Right atrium auricular region (tissue), 2 donors: ENCODE measurements around the gene NSL1. TPM values are rescaled to one million over a fixed set of nuclear protein-coding genes. Genes with fewer than 3 reads are reported as not detected.

Experiments
- DNase-seq: peaks from one replicate; pipeline ENCODE4 v3.0.0-alpha.2; 2019; ENCODE audit warnings: low spot score
- H3K27ac ChIP-seq, 2 donors: fragments of 200-600 bp; sonication (generic); 1 replicate in 1 of 2; 2 replicates in 1 of 2; pipeline ENCODE4 v1.5.1; 2016 to 2019
- H3K27me3 ChIP-seq, 2 donors: fragments of 200-600 bp; sonication (generic); one replicate each; pipeline versions ENCODE4 v1.5.1 to v1.6.0; 2017 to 2019
- H3K36me3 ChIP-seq: fragments of 200-600 bp; sonication (generic); one replicate; pipeline ENCODE4 v1.5.1; 2016
- H3K4me1 ChIP-seq, 2 donors: fragments of 200-600 bp; sonication (generic); one replicate each; pipeline versions ENCODE4 v1.5.1 to v1.6.0; 2017 to 2019
- H3K4me3 ChIP-seq, 2 donors: fragments of 200-600 bp; sonication (generic); 1 replicate in 1 of 2; 2 replicates in 1 of 2; pipeline ENCODE4 v1.5.1; 2017 to 2019; ENCODE audit warnings: mild to moderate bottlenecking in 1 of 2, moderate library complexity in 1 of 2
- H3K9me3 ChIP-seq, 2 donors: fragments of 200-600 bp; sonication (generic); one replicate each; pipeline ENCODE4 v1.5.1; 2019
- total RNA-seq, 2 donors: library from RNA; depleted of rRNA; stranded (reverse); fragments of >200 nt; gene quantifications; one replicate each; pipeline ENCODE4 v1.1.0, GENCODE V29; 2016
- TF ChIP-seq, protein P1 (sequence below), 2 donors: fragments of 200-600 bp; sonication (generic); IDR thresholded peaks; one replicate each; pipeline ENCODE4 v1.5.1; 2019; ENCODE audit warnings: antibody characterized with exemption in 2 of 2

Gene NSL1
- total RNA-seq, 2 donors from 2014 or later: 28.2 to 46.1 TPM

DNA sequence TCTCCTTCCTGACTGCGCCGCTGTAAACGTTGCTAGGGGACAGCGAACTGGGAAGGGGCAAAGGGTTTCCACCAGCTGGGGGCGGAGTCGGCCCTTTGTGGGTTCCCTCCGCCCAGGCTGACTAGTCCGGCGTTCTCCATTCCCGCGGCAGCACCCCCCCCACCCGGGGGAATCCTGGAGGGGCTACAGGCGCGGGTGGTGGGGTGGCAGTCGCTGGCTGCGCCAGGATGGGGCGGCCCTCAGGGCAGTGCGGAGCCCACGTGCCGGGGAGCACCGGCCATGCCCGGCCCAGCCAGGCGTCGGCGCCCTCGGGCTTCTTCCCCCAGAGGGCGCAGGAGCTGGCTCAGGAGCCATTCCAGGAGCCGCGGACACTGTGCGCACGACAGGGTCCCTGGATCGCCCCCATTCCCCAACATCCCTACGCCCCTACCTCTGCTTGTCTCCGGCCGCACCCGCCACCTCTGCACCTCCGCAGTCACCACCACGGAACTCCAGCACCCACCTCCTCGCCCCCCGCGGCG is 92.4 kb downstream of the NSL1 start:
- H3K4me1 ChIP-seq: peaks cover 0 to 31% of the 10 kb centered on the region in 2 donors
- H3K27me3 ChIP-seq: peaks cover 0 to 7% of the 10 kb centered on the region in 2 donors
- H3K4me3 ChIP-seq: peak overlapping the region; percentile 54 to 71
- H3K36me3 ChIP-seq: no peaks in the 10 kb centered on the region
- DNase-seq: no peak
- H3K27ac ChIP-seq: peak overlapping the region; percentile 30 to 80
- TF ChIP-seq, protein P1, sequence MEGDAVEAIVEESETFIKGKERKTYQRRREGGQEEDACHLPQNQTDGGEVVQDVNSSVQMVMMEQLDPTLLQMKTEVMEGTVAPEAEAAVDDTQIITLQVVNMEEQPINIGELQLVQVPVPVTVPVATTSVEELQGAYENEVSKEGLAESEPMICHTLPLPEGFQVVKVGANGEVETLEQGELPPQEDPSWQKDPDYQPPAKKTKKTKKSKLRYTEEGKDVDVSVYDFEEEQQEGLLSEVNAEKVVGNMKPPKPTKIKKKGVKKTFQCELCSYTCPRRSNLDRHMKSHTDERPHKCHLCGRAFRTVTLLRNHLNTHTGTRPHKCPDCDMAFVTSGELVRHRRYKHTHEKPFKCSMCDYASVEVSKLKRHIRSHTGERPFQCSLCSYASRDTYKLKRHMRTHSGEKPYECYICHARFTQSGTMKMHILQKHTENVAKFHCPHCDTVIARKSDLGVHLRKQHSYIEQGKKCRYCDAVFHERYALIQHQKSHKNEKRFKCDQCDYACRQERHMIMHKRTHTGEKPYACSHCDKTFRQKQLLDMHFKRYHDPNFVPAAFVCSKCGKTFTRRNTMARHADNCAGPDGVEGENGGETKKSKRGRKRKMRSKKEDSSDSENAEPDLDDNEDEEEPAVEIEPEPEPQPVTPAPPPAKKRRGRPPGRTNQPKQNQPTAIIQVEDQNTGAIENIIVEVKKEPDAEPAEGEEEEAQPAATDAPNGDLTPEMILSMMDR (IDR thresholded peaks at IDR 0.05): peak in 1 of 2 donors; percentile 59
- no peaks in the 10 kb centered on the region for H3K9me3 ChIP-seq

DNA sequence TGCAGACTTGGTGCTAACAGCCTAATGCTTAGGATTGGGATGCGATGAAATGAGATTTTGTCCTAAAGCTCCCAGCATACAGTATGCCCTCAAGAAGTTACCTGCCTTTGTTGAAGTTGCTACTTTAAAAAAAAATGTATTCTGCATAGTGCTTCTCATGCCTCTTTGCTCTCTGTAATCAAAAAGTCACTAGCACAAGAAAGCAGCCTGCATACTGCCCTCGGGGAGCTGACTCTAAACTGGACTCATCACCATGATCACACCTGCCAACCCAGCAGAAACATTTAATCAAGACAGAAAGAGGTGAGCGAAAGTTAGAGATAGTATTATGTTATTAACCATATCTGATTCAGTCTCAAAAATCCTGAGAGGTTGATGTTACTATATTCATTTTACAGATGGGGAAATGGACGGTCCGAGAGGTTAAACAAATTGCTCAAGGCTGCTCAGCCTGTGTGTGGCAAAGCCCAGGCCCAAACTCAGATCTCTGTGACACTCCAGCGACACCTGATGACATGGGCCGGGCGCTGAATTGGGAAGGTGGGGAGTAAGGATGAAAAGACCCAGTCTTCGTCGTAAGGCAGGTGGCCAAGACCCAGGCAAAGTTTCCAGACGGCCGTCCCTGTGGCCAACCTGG is 93.0 kb downstream of the NSL1 start:
- peak overlapping the region; percentile 54 to 71 for H3K4me3 ChIP-seq
- no peaks in the 10 kb centered on the region for H3K9me3 ChIP-seq
- DNase-seq: no peak
- H3K27ac ChIP-seq: no peak overlapping the region
- H3K36me3 ChIP-seq: no peaks in the 10 kb centered on the region
- TF ChIP-seq, protein P1 (IDR thresholded peaks at IDR 0.05): no peak
- peaks cover 0 to 7% of the 10 kb centered on the region in 2 donors for H3K27me3 ChIP-seq
- peaks cover 0 to 31% of the 10 kb centered on the region in 2 donors for H3K4me1 ChIP-seq

DNA sequence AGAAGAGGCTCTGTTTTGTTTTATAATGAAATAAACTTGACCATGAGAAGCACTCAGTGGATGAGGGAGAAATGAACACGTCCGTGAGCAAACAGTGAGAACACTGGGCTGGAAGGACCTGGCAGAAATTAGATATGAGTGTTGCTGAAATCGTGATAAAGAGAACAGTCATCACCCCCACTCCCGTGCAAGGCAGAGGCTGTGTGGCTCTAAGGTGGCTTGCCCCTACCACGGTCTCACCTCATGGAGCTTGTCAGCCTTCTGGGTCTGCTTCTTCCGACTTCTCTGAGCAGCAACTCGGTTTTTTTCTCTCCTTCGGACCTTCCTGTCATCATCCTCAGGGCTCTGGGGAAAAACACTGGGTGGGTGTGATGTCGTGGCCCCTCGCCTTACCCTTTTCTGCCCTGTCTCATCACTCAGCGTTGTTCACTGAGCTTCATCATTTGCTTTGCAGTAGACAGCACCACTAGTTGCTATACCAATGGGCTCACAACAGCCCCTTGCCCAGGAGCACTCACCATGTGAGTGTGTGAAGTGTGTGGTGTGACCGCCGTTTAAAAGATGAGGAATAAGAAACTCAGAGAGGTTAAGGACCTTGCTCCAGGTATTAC is 94.8 kb downstream of the NSL1 start:
- Histone ChIP-seq H3K4me3 (no peak overlapping the region), H3K9me3 (no peaks in the 10 kb centered on the region), H3K36me3 (no peaks in the 10 kb centered on the region), H3K4me1 (peaks cover 0 to 31% of the 10 kb centered on the region in 2 donors), H3K27me3 (peaks cover 0 to 7% of the 10 kb centered on the region in 2 donors), H3K27ac (no peak overlapping the region)
- TF ChIP-seq, protein P1 (IDR thresholded peaks at IDR 0.05): no peak
- no peak for DNase-seq

DNA sequence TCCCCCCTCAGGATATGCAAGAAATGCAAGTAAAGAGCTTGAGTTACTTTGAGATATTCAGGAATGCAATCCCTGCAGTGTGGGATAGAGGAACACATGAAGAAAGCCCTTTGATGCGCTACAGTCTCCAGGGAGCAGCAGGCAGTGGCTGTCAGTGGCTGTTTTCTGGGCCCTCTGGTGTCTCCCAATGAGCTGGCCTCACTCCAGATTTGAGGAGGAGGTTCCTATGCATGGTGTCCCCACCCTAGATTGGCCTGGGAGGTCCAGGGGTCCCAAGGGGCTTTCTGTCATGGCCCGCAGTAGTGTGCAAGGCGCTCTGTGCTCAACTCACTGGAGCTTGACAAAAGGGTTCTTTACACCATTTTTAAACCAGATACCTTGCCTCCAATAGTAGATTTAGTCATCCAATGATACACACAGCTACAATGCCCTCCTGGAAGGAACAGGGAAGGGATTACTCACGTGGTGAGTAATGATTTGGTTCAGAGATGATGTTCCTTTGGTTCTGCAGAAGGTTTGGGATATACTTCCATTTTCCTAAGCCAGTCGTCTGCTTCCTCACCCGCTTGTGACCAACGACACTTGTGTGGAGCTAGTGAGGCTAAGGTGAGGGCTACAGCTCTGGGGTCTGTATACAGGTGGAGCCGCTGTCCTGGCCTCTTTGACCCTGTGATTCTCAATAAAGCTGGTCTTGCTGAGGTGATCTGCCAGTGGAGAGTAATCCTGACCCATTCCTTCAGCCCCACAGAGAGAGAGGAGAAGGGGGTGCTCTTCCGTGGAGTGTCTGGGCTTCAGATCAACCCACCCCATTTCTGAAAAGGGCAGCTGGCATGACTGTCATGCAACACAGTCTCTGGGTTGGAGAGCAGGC is 98.6 kb downstream of the NSL1 start:
- no peaks in the 10 kb centered on the region for H3K9me3 ChIP-seq
- no peak overlapping the region for H3K27ac ChIP-seq
- no peaks in the 10 kb centered on the region for H3K4me1 ChIP-seq
- no peak overlapping the region for H3K4me3 ChIP-seq
- no peak for DNase-seq
- TF ChIP-seq, protein P1 (IDR thresholded peaks at IDR 0.05): no peak
- no peaks in the 10 kb centered on the region for H3K36me3 ChIP-seq
- peaks cover 0 to 7% of the 10 kb centered on the region in 2 donors for H3K27me3 ChIP-seq

DNA sequence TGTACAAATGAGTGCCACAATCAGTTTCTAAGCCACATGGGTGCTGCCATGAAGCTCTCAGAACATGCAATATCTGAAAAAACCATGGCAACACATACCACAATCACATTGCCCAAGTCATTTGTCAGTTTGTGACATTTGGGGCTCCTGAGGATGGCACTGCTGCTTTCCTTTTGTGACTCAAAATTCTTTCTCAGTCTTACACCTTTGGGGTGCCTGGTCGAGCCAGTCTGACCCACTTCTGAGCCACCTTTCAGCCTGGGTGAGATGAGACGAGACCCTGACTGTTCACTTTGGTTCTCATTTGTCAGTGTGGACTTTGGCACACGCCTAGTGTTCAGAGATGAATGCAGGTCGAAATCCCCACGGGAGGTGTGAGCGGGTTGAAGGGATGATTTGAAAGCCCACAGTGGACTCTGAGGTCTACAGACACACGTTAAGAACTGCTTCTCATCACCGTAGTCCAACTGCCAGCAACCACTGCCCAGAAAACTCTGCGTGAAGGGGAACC is 100.0 kb downstream of the NSL1 start:
- TF ChIP-seq, protein P1 (IDR thresholded peaks at IDR 0.05): no peak
- no peak overlapping the region for H3K4me3 ChIP-seq
- H3K27me3 ChIP-seq: no peaks in the 10 kb centered on the region
- DNase-seq: no peak
- no peaks in the 10 kb centered on the region for H3K36me3 ChIP-seq
- H3K27ac ChIP-seq: no peak overlapping the region
- no peaks in the 10 kb centered on the region for H3K4me1 ChIP-seq
- no peaks in the 10 kb centered on the region for H3K9me3 ChIP-seq
